ENCODE measurements around the gene ALG6.
"Not testable (repeated sequence)": the region's sequence is repeated elsewhere in the genome, so short reads cannot be mapped to it uniquely, and the experiment has no call there.

Gene ALG6

GRCh38 chr1:63328781-63329180, 38.6 kb upstream of the ALG6 start:
- DNase-seq = no peak

- no peak for DNase-seq
These were observed 37.7 kb upstream of the ALG6 start for GRCh38 chr1:63329621-63330330.

GRCh38 chr1:63330331-63330916, 37.0 kb upstream of the ALG6 start:
- no peak for DNase-seq

- DNase-seq = no peak
These were observed 25.0 kb upstream of the ALG6 start for GRCh38 chr1:63342402-63342801.

- no peak for DNase-seq
These were observed 23.5 kb upstream of the ALG6 start for GRCh38 chr1:63343922-63344321.

GRCh38 chr1:63350320-63350719, 17.1 kb upstream of the ALG6 start:
- DNase-seq = no peak

- no peak for DNase-seq
These were observed 14.7 kb upstream of the ALG6 start for GRCh38 chr1:63352736-63353135.

GRCh38 chr1:63356234-63356633, 11.2 kb upstream of the ALG6 start:
- DNase-seq = not testable (repeated sequence)

- no peak for DNase-seq
These were observed 7.9 kb upstream of the ALG6 start for GRCh38 chr1:63359561-63359960.

GRCh38 chr1:63362073-63362472, 5.4 kb upstream of the ALG6 start:
- no peak for DNase-seq

GRCh38 chr1:63362578-63362977, 4.8 kb upstream of the ALG6 start:
- no peak for DNase-seq

- no peak for DNase-seq
These were observed 4.4 kb upstream of the ALG6 start for GRCh38 chr1:63363014-63363413.

GRCh38 chr1:63366908-63367214, 566 bp upstream of the ALG6 start:
- DNase-seq = no peak

GRCh38 chr1:63368131-63368530, 704 bp downstream of the ALG6 start:
- DNase-seq = no peak

GRCh38 chr1:63379583-63379982, 12.2 kb downstream of the ALG6 start:
- DNase-seq = no peak

- DNase-seq = no peak
These were observed 14.3 kb downstream of the ALG6 start for GRCh38 chr1:63381741-63382140.

GRCh38 chr1:63401945-63402344, 34.5 kb downstream of the ALG6 start:
- no peak for DNase-seq

- peak; percentile 91 for DNase-seq
These were observed 36.0 kb downstream of the ALG6 start for GRCh38 chr1:63403386-63403785.

GRCh38 chr1:63405021-63405420, 37.6 kb downstream of the ALG6 start:
- DNase-seq = no peak

- DNase-seq = no peak
These were observed 38.6 kb downstream of the ALG6 start for GRCh38 chr1:63405987-63406386.

- DNase-seq = no peak
These were observed 39.6 kb downstream of the ALG6 start for GRCh38 chr1:63407002-63407401.

GRCh38 chr1:63408331-63408730, 40.9 kb downstream of the ALG6 start:
- DNase-seq = no peak

- DNase-seq = no peak
These were observed 43.6 kb downstream of the ALG6 start for GRCh38 chr1:63411066-63411465.

- no peak for DNase-seq
These were observed 46.0 kb downstream of the ALG6 start for GRCh38 chr1:63413394-63413793.

- no peak for DNase-seq
These were observed 47.4 kb downstream of the ALG6 start for GRCh38 chr1:63414691-63415365.
